ENCODE data around the gene TNFSF12. TPM values are rescaled to one million over a fixed set of nuclear protein-coding genes. Genes with fewer than 3 reads are reported as not detected.

TNFSF12 gene
- total RNA-seq, 3 donors from 2014 or later = 4.6 to 6.5 (median 6.1) TPM

GRCh38 chr17:7569571-7569970 lies 20.7 kb downstream of the TNFSF12 start:
- Mint-ChIP-seq H3K4me1 (ENCODE audit: low read depth) (peaks cover 19% of the 10 kb centered on the region), H3K36me3 (ENCODE audit: insufficient read depth) (peaks cover 50% of the 10 kb centered on the region), H3K4me3 (no peak overlapping the region), H3K9me3 (no peaks in the 10 kb centered on the region), H3K27me3 (ENCODE audit: low read depth) (no peaks in the 10 kb centered on the region)
- no peak for DNase-seq
- ATAC-seq = no peak

- Mint-ChIP-seq H3K27me3 (ENCODE audit: low read depth) (no peaks in the 10 kb centered on the region), H3K9me3 (no peaks in the 10 kb centered on the region), H3K4me3 (no peak overlapping the region), H3K36me3 (ENCODE audit: insufficient read depth) (peaks cover 53% of the 10 kb centered on the region), H3K4me1 (ENCODE audit: low read depth) (peaks cover 27% of the 10 kb centered on the region)
- no peak for ATAC-seq
- no peak for DNase-seq
Measured at GRCh38 chr17:7570351-7570750, 21.5 kb downstream of the TNFSF12 start.

GRCh38 chr17:7572338-7572587 lies 23.4 kb downstream of the TNFSF12 start:
- H3K4me3 Mint-ChIP-seq = peak overlapping the region; percentile 91
- no peaks in the 10 kb centered on the region for H3K27me3 Mint-ChIP-seq (ENCODE audit: low read depth)
- no peak for DNase-seq
- no peak for ATAC-seq
- H3K36me3 Mint-ChIP-seq (ENCODE audit: insufficient read depth) = peaks cover 68% of the 10 kb centered on the region
- peaks cover 44% of the 10 kb centered on the region for H3K4me1 Mint-ChIP-seq (ENCODE audit: low read depth)
- no peaks in the 10 kb centered on the region for H3K9me3 Mint-ChIP-seq

- H3K9me3 Mint-ChIP-seq = no peaks in the 10 kb centered on the region
- H3K4me1 Mint-ChIP-seq (ENCODE audit: low read depth) = peaks cover 46% of the 10 kb centered on the region
- ATAC-seq = peak; percentile 86
- peaks cover 69% of the 10 kb centered on the region for H3K36me3 Mint-ChIP-seq (ENCODE audit: insufficient read depth)
- H3K4me3 Mint-ChIP-seq = peak overlapping the region; percentile 91
- peak; percentile 100 for DNase-seq
- H3K27me3 Mint-ChIP-seq (ENCODE audit: low read depth) = no peaks in the 10 kb centered on the region
Measured at GRCh38 chr17:7572588-7573323, 23.9 kb downstream of the TNFSF12 start.

GRCh38 chr17:7573324-7574080 lies 24.6 kb downstream of the TNFSF12 start:
- peaks cover 53% of the 10 kb centered on the region for H3K4me1 Mint-ChIP-seq (ENCODE audit: low read depth)
- peaks cover 73% of the 10 kb centered on the region for H3K36me3 Mint-ChIP-seq (ENCODE audit: insufficient read depth)
- H3K4me3 Mint-ChIP-seq = peak overlapping the region; percentile 91
- ATAC-seq = peak; percentile 35 to 44
- no peaks in the 10 kb centered on the region for H3K9me3 Mint-ChIP-seq
- H3K27me3 Mint-ChIP-seq (ENCODE audit: low read depth) = no peaks in the 10 kb centered on the region
- peak; percentile 91 for DNase-seq

- Mint-ChIP-seq H3K4me1 (ENCODE audit: low read depth) (peaks cover 62% of the 10 kb centered on the region), H3K4me3 (peak overlapping the region; percentile 91), H3K9me3 (no peaks in the 10 kb centered on the region), H3K36me3 (ENCODE audit: insufficient read depth) (peaks cover 75% of the 10 kb centered on the region), H3K27me3 (ENCODE audit: low read depth) (no peaks in the 10 kb centered on the region)
- ATAC-seq (no peak), DNase-seq (no peak)
Measured at GRCh38 chr17:7574176-7574953, 25.5 kb downstream of the TNFSF12 start.

- H3K36me3 Mint-ChIP-seq (ENCODE audit: insufficient read depth) = peaks cover 72% of the 10 kb centered on the region
- H3K9me3 Mint-ChIP-seq = no peaks in the 10 kb centered on the region
- ATAC-seq = no peak
Measured at GRCh38 chr17:7575481-7575883, 26.6 kb downstream of the TNFSF12 start.

GRCh38 chr17:7575959-7576358 lies 27.1 kb downstream of the TNFSF12 start:
- no peaks in the 10 kb centered on the region for H3K9me3 Mint-ChIP-seq
- DNase-seq = no peak
- peaks cover 71% of the 10 kb centered on the region for H3K36me3 Mint-ChIP-seq (ENCODE audit: insufficient read depth)
- ATAC-seq = no peak
- H3K4me3 Mint-ChIP-seq = peak overlapping the region; percentile 91
- H3K4me1 Mint-ChIP-seq (ENCODE audit: low read depth) = peaks cover 76% of the 10 kb centered on the region
- no peaks in the 10 kb centered on the region for H3K27me3 Mint-ChIP-seq (ENCODE audit: low read depth)

More at GRCh38 chr17:7575481-7575883, 26.6 kb downstream of the TNFSF12 start:
- Mint-ChIP-seq H3K27me3 (ENCODE audit: low read depth) (no peaks in the 10 kb centered on the region), H3K4me1 (ENCODE audit: low read depth) (peaks cover 71% of the 10 kb centered on the region), H3K4me3 (peak overlapping the region; percentile 91)
- DNase-seq = no peak

- Mint-ChIP-seq H3K4me1 (ENCODE audit: low read depth) (peaks cover 77% of the 10 kb centered on the region), H3K9me3 (no peaks in the 10 kb centered on the region), H3K4me3 (peak overlapping the region; percentile 91), H3K36me3 (ENCODE audit: insufficient read depth) (peaks cover 67% of the 10 kb centered on the region), H3K27me3 (ENCODE audit: low read depth) (no peaks in the 10 kb centered on the region)
- no peak for ATAC-seq
- no peak for DNase-seq
Measured at GRCh38 chr17:7576432-7576937, 27.6 kb downstream of the TNFSF12 start.

GRCh38 chr17:7577327-7578199 lies 28.7 kb downstream of the TNFSF12 start:
- H3K36me3 Mint-ChIP-seq (ENCODE audit: insufficient read depth) = peaks cover 62% of the 10 kb centered on the region
- peak overlapping the region; percentile 91 for H3K4me3 Mint-ChIP-seq
- DNase-seq (no peak), ATAC-seq (no peak)
- no peaks in the 10 kb centered on the region for H3K27me3 Mint-ChIP-seq (ENCODE audit: low read depth)
- peaks cover 79% of the 10 kb centered on the region for H3K4me1 Mint-ChIP-seq (ENCODE audit: low read depth)
- H3K9me3 Mint-ChIP-seq = no peaks in the 10 kb centered on the region

GRCh38 chr17:7579001-7579833 lies 30.4 kb downstream of the TNFSF12 start, which contains the start of gene CD68:
Gene CD68, plus strand, starts transcription at chr17:7579638. Its CDS starts 40 bp downstream, at chr17:7579678.
- H3K27me3 Mint-ChIP-seq (ENCODE audit: low read depth) = no peaks in the 10 kb centered on the region
- peaks cover 53% of the 10 kb centered on the region for H3K36me3 Mint-ChIP-seq (ENCODE audit: insufficient read depth)
- H3K4me1 Mint-ChIP-seq (ENCODE audit: low read depth) = peaks cover 83% of the 10 kb centered on the region
- peak; percentile 63 for DNase-seq
- H3K9me3 Mint-ChIP-seq = no peaks in the 10 kb centered on the region
- H3K4me3 Mint-ChIP-seq = peak within 1 kb of the TSS; percentile 58
- ATAC-seq = peak; percentile 58 to 62

GRCh38 chr17:7579834-7580603 lies 31.2 kb downstream of the TNFSF12 start:
- Mint-ChIP-seq H3K27me3 (ENCODE audit: low read depth) (no peaks in the 10 kb centered on the region), H3K4me3 (peak overlapping the region; percentile 58), H3K36me3 (ENCODE audit: insufficient read depth) (peaks cover 46% of the 10 kb centered on the region), H3K4me1 (ENCODE audit: low read depth) (peaks cover 82% of the 10 kb centered on the region), H3K9me3 (no peaks in the 10 kb centered on the region)
- ATAC-seq = no peak
- peak; percentile 26 for DNase-seq

All from activated T-cell treated with anti-CD3 and anti-CD28 coated beads, Interleukin-2, amount 50 U/mL, for 4 hours (primary cell).